Osteocyte (in vitro differentiated cells): ENCODE results near the gene ANKRD12. TPM values are rescaled to one million over a fixed set of nuclear protein-coding genes. Genes with fewer than 3 reads are reported as not detected.

Source experiments
- DNase-seq: peaks from one replicate; pipeline ENCODE4 v3.0.0; 2021; ENCODE audit warnings: mixed read lengths; ENCODE audit not compliant: unreplicated experiment; ENCODE audit errors: extremely low spot score
- H3K27ac Mint-ChIP-seq: one replicate; pipeline ENCODE4 v1.8.0; 2021; ENCODE audit warnings: mild to moderate bottlenecking, mixed read lengths; ENCODE audit not compliant: unreplicated experiment
- H3K27me3 Mint-ChIP-seq: one replicate; pipeline ENCODE4 v1.8.0; 2021; ENCODE audit warnings: mixed read lengths; ENCODE audit not compliant: unreplicated experiment
- H3K36me3 Mint-ChIP-seq: one replicate; pipeline ENCODE4 v1.8.0; 2021; ENCODE audit warnings: mixed read lengths; ENCODE audit not compliant: unreplicated experiment
- H3K4me1 Mint-ChIP-seq: one replicate; pipeline ENCODE4 v1.8.0; 2021; ENCODE audit warnings: mixed read lengths; ENCODE audit not compliant: unreplicated experiment
- H3K4me3 Mint-ChIP-seq: one replicate; pipeline ENCODE4 v1.8.0; 2021; ENCODE audit warnings: mild to moderate bottlenecking, moderate library complexity, mixed read lengths; ENCODE audit not compliant: unreplicated experiment
- H3K9me3 Mint-ChIP-seq: one replicate; pipeline ENCODE4 v1.8.0; 2021; ENCODE audit warnings: mixed read lengths; ENCODE audit not compliant: unreplicated experiment
- total RNA-seq: library from RNA; stranded (reverse); gene quantifications from 2 replicates; pipeline ENCODE4 v1.2.1, GENCODE V29; 2021
- TF ChIP-seq, protein P1 (sequence below): fragments of 200-600 bp; sonication (generic); IDR thresholded peaks from 2 replicates; pipeline ENCODE4 v1.5.0; 2021; ENCODE audit warnings: antibody characterized with exemption, mild to moderate bottlenecking, moderate library complexity

The ANKRD12 gene
- total RNA-seq, 1 donor from 2014 or later = 40.0 TPM

DNA sequence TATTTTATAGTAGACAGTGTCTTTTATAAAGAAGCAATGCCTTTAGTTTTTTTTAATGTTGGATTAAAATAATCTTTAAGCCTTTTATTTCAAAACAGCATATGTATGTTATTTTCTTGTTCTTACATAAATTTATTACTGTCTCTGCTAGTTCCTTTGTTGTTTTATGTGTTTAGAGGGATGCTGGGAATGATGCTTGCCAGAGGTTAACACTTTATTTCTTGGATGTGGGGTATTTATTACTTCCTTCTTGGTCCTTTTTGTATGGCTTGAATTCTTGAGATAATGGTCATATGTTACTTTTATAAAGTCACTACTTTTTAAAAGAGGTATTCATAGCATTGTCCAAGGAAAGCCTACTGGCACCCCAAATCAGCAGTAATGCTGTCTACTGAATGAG, 63.1 kb downstream of the ANKRD12 start:
- no peaks in the 10 kb centered on the region for H3K27me3 Mint-ChIP-seq
- no peak overlapping the region for H3K4me3 Mint-ChIP-seq
- TF ChIP-seq, protein P1, sequence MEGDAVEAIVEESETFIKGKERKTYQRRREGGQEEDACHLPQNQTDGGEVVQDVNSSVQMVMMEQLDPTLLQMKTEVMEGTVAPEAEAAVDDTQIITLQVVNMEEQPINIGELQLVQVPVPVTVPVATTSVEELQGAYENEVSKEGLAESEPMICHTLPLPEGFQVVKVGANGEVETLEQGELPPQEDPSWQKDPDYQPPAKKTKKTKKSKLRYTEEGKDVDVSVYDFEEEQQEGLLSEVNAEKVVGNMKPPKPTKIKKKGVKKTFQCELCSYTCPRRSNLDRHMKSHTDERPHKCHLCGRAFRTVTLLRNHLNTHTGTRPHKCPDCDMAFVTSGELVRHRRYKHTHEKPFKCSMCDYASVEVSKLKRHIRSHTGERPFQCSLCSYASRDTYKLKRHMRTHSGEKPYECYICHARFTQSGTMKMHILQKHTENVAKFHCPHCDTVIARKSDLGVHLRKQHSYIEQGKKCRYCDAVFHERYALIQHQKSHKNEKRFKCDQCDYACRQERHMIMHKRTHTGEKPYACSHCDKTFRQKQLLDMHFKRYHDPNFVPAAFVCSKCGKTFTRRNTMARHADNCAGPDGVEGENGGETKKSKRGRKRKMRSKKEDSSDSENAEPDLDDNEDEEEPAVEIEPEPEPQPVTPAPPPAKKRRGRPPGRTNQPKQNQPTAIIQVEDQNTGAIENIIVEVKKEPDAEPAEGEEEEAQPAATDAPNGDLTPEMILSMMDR = no peak
- H3K27ac Mint-ChIP-seq = no peak overlapping the region
- H3K9me3 Mint-ChIP-seq = no peaks in the 10 kb centered on the region
- H3K4me1 Mint-ChIP-seq = no peaks in the 10 kb centered on the region
- DNase-seq = no peak
- peaks cover 10% of the 10 kb centered on the region for H3K36me3 Mint-ChIP-seq

DNA sequence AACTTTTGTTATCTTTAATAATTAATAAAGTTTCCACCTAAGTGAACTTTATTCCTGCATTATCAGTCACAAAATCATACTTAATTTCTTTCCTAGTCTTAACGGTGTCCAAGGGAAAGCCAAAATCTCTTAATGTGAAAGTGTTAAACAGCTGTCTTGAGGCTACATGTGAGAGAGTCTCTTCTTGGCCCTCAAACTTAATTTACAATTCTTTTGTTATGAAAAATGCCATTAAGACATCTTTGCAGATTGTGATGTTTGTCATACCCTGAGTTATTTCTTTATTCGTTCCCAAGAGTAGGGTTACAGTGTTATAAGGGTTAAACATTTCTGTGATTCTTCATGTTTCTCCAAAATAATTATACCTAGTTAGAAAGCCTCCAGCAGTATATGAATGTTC, 64.6 kb downstream of the ANKRD12 start:
- H3K9me3 Mint-ChIP-seq = no peaks in the 10 kb centered on the region
- H3K36me3 Mint-ChIP-seq = peaks cover 6% of the 10 kb centered on the region
- H3K27ac Mint-ChIP-seq = no peak overlapping the region
- TF ChIP-seq, protein P1 = no peak
- no peaks in the 10 kb centered on the region for H3K27me3 Mint-ChIP-seq
- no peak for DNase-seq
- H3K4me1 Mint-ChIP-seq = no peaks in the 10 kb centered on the region
- H3K4me3 Mint-ChIP-seq = no peak overlapping the region

DNA sequence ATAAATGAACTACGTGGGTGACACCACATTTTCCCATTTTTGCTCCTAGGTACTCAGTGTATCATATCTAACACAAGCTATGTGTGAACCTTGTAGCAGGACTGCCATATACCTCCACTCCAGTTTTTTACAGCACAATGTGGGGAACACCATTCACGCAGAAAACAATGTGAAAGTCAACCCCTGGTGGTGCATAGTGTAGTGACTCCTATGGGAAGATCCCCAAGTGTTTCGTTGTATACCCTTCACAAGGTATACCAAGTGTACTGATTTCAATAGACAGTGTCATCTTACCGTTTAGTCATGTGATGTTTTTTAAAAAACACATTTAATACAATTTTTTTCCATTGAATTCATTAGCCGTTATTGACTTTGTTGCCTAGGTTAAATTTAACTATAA, 68.1 kb downstream of the ANKRD12 start:
- Mint-ChIP-seq H3K27ac (no peak overlapping the region), H3K4me1 (no peaks in the 10 kb centered on the region), H3K4me3 (no peak overlapping the region), H3K36me3 (peaks cover 12% of the 10 kb centered on the region), H3K27me3 (no peaks in the 10 kb centered on the region), H3K9me3 (no peaks in the 10 kb centered on the region)
- no peak for DNase-seq
- TF ChIP-seq, protein P1 = no peak

DNA sequence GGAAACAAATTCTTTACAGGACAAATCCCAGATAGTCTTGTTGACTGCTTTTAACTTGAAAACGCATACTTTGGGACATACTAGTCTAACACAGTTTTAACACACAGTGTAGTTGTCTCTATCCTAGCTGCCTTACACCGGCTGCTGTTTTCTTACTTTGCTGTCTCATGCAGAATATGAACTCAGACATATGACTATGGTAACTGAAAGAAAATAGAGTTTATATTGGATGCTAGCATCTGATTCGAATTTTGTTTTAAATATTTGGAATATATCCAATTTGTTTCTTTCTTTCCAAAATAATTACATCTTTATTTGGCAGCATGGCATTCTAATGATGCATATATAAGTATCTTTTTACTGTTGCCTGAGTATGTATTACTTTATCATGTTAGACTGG, 69.8 kb downstream of the ANKRD12 start:
- TF ChIP-seq, protein P1 = no peak
- Mint-ChIP-seq H3K4me3 (no peak overlapping the region), H3K36me3 (peaks cover 17% of the 10 kb centered on the region), H3K27me3 (no peaks in the 10 kb centered on the region), H3K4me1 (peaks cover 3% of the 10 kb centered on the region), H3K9me3 (no peaks in the 10 kb centered on the region), H3K27ac (no peak overlapping the region)
- no peak for DNase-seq

DNA sequence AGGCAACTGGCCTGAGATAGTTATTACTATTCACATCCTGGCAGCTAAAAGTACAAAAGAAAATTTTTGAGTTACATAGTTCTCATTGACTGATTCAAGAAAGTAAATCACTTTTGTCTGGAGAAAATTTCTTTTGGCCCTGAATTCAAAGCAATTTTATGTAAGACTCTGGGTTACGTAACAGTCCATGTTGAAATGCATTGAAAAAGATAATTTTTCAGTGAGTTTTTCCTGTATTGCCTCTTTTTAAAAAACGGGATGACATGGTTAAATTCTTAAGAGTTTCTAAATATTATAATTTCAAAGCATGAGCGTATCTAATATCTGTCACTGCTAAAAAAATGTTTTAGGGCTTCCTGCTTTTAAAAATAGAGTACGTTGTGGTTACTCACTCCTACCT, 72.7 kb downstream of the ANKRD12 start:
- Mint-ChIP-seq H3K9me3 (no peaks in the 10 kb centered on the region), H3K4me3 (no peak overlapping the region), H3K4me1 (peaks cover 13% of the 10 kb centered on the region), H3K27me3 (no peaks in the 10 kb centered on the region), H3K36me3 (peaks cover 36% of the 10 kb centered on the region), H3K27ac (no peak overlapping the region)
- DNase-seq = no peak
- TF ChIP-seq, protein P1 = no peak
